Caco-2 (cell line): ENCODE data around the gene STRADB. TPM values are rescaled to one million over a fixed set of nuclear protein-coding genes. Genes with fewer than 3 reads are reported as not detected.

Experiments used
- BruUV-seq: library from RNA; stranded (reverse); fragments of 400-500 nt; replicated peaks from 2 replicates; lab custom pipeline; 2021; lab: Mats Ljungman, UMichigan
- CTCF ChIA-PET: fragments of 300-600 bp; sonication (Branson Sonifier 250); formaldehyde crosslinking; loops from one replicate; lab custom pipeline; 2022; ENCODE audit warnings: antibody characterized with exemption; lab: Charles Lee
- POLR2A ChIA-PET: fragments of 300-600 bp; sonication (Branson Sonifier 250); formaldehyde crosslinking; loops from one replicate; lab custom pipeline; 2022; ENCODE audit warnings: antibody characterized with exemption; lab: Charles Lee
- DNase-seq, 2 experiments: peaks; one replicate each; pipeline versions ENCODE4 v3.0.0 to v3.0.0-alpha.2; 2020 to 2022
- H3K27me3 ChIP-seq: replicated peaks from 2 replicates; pipeline ENCODE4 v1.6.0; 2011; ENCODE audit warnings: low read length; ENCODE audit not compliant: control insufficient read depth, insufficient read depth
- H3K36me3 ChIP-seq: 2 replicates; pipeline ENCODE4 v1.5.1; 2011; ENCODE audit warnings: low read length; ENCODE audit not compliant: control insufficient read depth, insufficient read depth
- H3K4me1 ChIP-seq: fragments of 250-450 bp; sonication (Bioruptor Pico); 2 replicates; pipeline ENCODE4 v1.5.1; 2020; ENCODE audit warnings: mild to moderate bottlenecking
- H3K4me3 ChIP-seq: 2 replicates; pipeline ENCODE4 v1.5.1; 2011; ENCODE audit warnings: low read depth, mild to moderate bottlenecking, control low read depth, low read length
- H3K9me3 ChIP-seq: fragments of 250-450 bp; sonication (Bioruptor Pico); 2 replicates; pipeline ENCODE4 v1.5.1; 2020; ENCODE audit warnings: mild to moderate bottlenecking, moderate library complexity
- H3K27ac Mint-ChIP-seq: one replicate; pipeline ENCODE4 v1.8.0; 2022; ENCODE audit warnings: mixed read lengths; ENCODE audit not compliant: unreplicated experiment
- H3K27me3 Mint-ChIP-seq: one replicate; pipeline ENCODE4 v1.8.0; 2022; ENCODE audit warnings: mixed read lengths; ENCODE audit not compliant: insufficient read depth, unreplicated experiment
- H3K36me3 Mint-ChIP-seq: one replicate; pipeline ENCODE4 v1.8.0; 2022; ENCODE audit warnings: mild to moderate bottlenecking, mixed read lengths; ENCODE audit not compliant: insufficient read depth, unreplicated experiment
- H3K4me1 Mint-ChIP-seq: one replicate; pipeline ENCODE4 v1.8.0; 2022; ENCODE audit warnings: low read depth, mixed read lengths; ENCODE audit not compliant: unreplicated experiment
- H3K4me3 Mint-ChIP-seq: one replicate; pipeline ENCODE4 v1.8.0; 2022; ENCODE audit warnings: mild to moderate bottlenecking, moderate library complexity, mixed read lengths; ENCODE audit not compliant: unreplicated experiment
- H3K9me3 Mint-ChIP-seq: one replicate; pipeline ENCODE4 v1.8.0; 2022; ENCODE audit warnings: mixed read lengths; ENCODE audit not compliant: unreplicated experiment
- CTCF ChIP-seq, 2 experiments: fragments of 200-600 bp in 1 of 2; IDR thresholded peaks; 1 replicate in 1 of 2; 2 replicates in 1 of 2; pipeline versions ENCODE4 v1.5.1 to v1.8.0; 2011 to 2022; ENCODE audit warnings: antibody characterized with exemption in 1 of 2, control low read depth in 1 of 2, inconsistent platforms in 1 of 2, low read depth in 1 of 2, low read length in 1 of 2, mild to moderate bottlenecking in 1 of 2, moderate library complexity in 1 of 2; ENCODE audit not compliant: insufficient read depth in 1 of 2, severe bottlenecking in 1 of 2, unreplicated experiment in 1 of 2
- intact Hi-C: fragments of 100-400 bp; cut with micrococcal nuclease; formaldehyde crosslinking; loops from one replicate; pipeline ENCODE4 v1.10.0; 2022; ENCODE audit not compliant: unreplicated experiment
- total RNA-seq: library from RNA; stranded (reverse); gene quantifications from 2 replicates; pipeline ENCODE4 v1.2.3, GENCODE V29; 2022

The STRADB gene
- total RNA-seq, 1 experiment from 2014 or later = 49.0 TPM

GRCh38 chr2:201452922-201453643 lies 1.5 kb downstream of the STRADB start:
- peaks cover 1% of the 10 kb centered on the region for H3K4me1 Mint-ChIP-seq
- intact Hi-C loops = loop anchor here (5.0 kb wide), 2 partner anchors 216 to 336 kb away; partner anchors contain the start of gene CFLAR
- no peaks in the 10 kb centered on the region for H3K9me3 Mint-ChIP-seq
- peak overlapping the region; percentile 94 for H3K4me3 Mint-ChIP-seq
- Histone ChIP-seq H3K9me3 (no peaks in the 10 kb centered on the region), H3K36me3 (no peaks in the 10 kb centered on the region; the same call in 1 of the 2 replicates), H3K4me1 (peaks cover 15% of the 10 kb centered on the region), H3K4me3 (peak overlapping the region; percentile 86; the same call in 1 of the 2 replicates), H3K27me3 (no peaks in the 10 kb centered on the region)
- ChIA-PET CTCF (interaction anchor here (1.4 kb wide), 1 partner anchor 190 kb away, joined by 3 read pairs; the partner anchor contains the start of gene TMEM237), POLR2A (interaction anchor here (0.5 to 0.6 kb wide), 2 partner anchors 321 to 630 kb away, joined by 3 to 8 read pairs; no protein-coding TSS in a partner anchor)
- H3K36me3 Mint-ChIP-seq = peaks cover 10% of the 10 kb centered on the region
- no TSS peak for BruUV-seq
- no peak for TF ChIP-seq CTCF (IDR thresholded peaks at IDR 0.05; ENCODE audit: insufficient read depth in 1 of 2, low read depth in 1 of 2, low read length in 1 of 2, severe bottlenecking in 1 of 2, unreplicated experiment in 1 of 2)
- no peaks in the 10 kb centered on the region for H3K27me3 Mint-ChIP-seq
- H3K27ac Mint-ChIP-seq = no peak overlapping the region
- no peak for DNase-seq

GRCh38 chr2:201458381-201458780 lies 6.8 kb downstream of the STRADB start:
- intact Hi-C loops = no loop called here
- H3K4me3 ChIP-seq = no peak overlapping the region
- no peak for TF ChIP-seq CTCF (IDR thresholded peaks at IDR 0.05; ENCODE audit: insufficient read depth in 1 of 2, low read depth in 1 of 2, low read length in 1 of 2, severe bottlenecking in 1 of 2, unreplicated experiment in 1 of 2)
- H3K36me3 ChIP-seq = no peaks in the 10 kb centered on the region
- ChIA-PET POLR2A (no interaction called here), CTCF (no interaction called here)
- Mint-ChIP-seq H3K4me1 (no peaks in the 10 kb centered on the region), H3K27me3 (no peaks in the 10 kb centered on the region), H3K27ac (no peak overlapping the region), H3K9me3 (peaks cover 17% of the 10 kb centered on the region), H3K36me3 (peaks cover 6% of the 10 kb centered on the region), H3K4me3 (no peak overlapping the region)
- H3K4me1 ChIP-seq = no peaks in the 10 kb centered on the region
- no peaks in the 10 kb centered on the region for H3K27me3 ChIP-seq
- H3K9me3 ChIP-seq = 0 out of 2 replicates have a peak, but pooled peaks cover 3% of the 10 kb centered on the region
- no peak for DNase-seq
- BruUV-seq = no TSS peak

- no peak for DNase-seq
- intact Hi-C loops = no loop called here
- TF ChIP-seq CTCF (IDR thresholded peaks at IDR 0.05; ENCODE audit: insufficient read depth in 1 of 2, low read depth in 1 of 2, low read length in 1 of 2, severe bottlenecking in 1 of 2, unreplicated experiment in 1 of 2) = no peak
- Histone ChIP-seq H3K36me3 (no peaks in the 10 kb centered on the region), H3K27me3 (no peaks in the 10 kb centered on the region), H3K4me3 (no peak overlapping the region), H3K9me3 (0 out of 2 replicates have a peak, but pooled peaks cover 3% of the 10 kb centered on the region), H3K4me1 (no peaks in the 10 kb centered on the region)
- Mint-ChIP-seq H3K4me3 (no peak overlapping the region), H3K27ac (no peak overlapping the region), H3K9me3 (peaks cover 17% of the 10 kb centered on the region), H3K4me1 (no peaks in the 10 kb centered on the region), H3K27me3 (no peaks in the 10 kb centered on the region), H3K36me3 (peaks cover 6% of the 10 kb centered on the region)
- ChIA-PET POLR2A (no interaction called here), CTCF (no interaction called here)
- no TSS peak for BruUV-seq
Observed at GRCh38 chr2:201460532-201460931, 9.0 kb downstream of the STRADB start.
